Stimulated activated CD8-positive, alpha-beta memory T cell treated with anti-CD3 and anti-CD28 coated beads, Interleukin-12 subunit alpha, Interleukin-12 subunit beta, amount 100 ng/mL, for 1 hour (primary cell): Measurements from ENCODE around the gene ADGRG4.
"Not testable (repeated sequence)": the region's sequence is repeated elsewhere in the genome, so short reads cannot be mapped to it uniquely, and the experiment has no call there.

Source experiments
- DNase-seq: peaks from one replicate; pipeline ENCODE4 v3.0.0-alpha.2; 2020; ENCODE audit warnings: low read depth

Gene ADGRG4

DNA sequence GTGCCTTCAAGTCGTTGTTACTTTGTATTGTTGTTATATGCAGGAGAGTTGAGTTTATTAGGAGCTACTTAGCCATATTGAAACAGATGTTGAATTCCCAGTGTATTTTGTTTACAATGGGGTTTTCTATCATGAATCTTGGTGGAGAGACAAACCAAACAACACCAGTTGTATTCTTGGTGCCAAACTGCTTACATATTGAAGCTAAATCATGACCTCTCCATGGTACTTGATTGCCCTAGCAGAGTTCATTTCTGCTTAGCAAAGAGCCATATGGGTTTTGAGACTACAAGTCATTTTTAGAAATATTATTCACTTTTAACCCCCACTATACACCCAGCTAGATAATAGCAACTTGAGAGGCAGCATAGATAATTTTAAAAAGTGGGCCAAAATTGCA, 85.4 kb downstream of the ADGRG4 start:
- DNase-seq = no peak

DNA sequence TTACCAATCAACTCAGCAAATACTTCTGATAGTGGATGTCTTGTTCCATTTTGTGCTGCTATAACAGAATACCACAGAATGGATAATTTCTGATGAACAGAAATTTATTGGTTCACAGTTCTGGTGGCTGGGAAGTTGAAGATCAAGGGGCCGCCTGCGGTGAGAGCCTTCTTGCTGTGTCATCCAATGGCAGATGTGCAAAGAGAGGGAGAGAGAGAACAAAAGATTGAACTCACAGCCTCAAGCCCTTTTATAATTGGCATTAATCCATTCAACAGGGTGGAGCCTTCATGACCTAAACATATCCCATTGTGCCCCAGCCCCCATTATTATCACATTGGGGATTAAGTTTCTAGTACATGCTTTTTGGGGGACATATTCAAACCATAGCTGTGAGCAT, 86.1 kb downstream of the ADGRG4 start:
- DNase-seq = no peak

DNA sequence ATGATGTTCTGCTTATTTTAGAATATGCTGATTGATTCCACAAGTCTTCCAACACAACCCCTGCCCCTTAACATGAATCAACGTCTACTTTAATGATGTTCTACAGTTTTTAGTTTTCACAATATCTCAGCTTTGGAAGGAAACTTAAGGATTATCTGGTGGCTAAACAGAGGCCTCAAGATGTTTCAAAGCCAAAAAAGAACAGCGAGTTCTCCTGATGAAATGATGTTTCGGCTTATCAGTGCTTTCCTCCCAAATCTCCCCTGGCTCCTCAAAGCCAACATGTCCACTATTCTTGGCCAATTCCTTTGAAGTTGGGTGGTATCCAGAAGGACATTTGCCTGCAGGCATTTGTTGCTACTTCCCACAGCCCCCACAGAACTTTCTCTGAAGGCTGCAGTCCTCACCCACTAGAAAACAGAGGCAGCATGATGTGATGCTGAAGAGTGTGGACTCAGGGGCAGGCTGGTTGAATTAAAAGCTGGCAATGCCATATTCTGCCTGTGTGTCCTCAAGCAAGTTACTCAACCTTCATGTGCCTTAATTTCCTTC, 87.3 kb downstream of the ADGRG4 start:
- DNase-seq = no peak

DNA sequence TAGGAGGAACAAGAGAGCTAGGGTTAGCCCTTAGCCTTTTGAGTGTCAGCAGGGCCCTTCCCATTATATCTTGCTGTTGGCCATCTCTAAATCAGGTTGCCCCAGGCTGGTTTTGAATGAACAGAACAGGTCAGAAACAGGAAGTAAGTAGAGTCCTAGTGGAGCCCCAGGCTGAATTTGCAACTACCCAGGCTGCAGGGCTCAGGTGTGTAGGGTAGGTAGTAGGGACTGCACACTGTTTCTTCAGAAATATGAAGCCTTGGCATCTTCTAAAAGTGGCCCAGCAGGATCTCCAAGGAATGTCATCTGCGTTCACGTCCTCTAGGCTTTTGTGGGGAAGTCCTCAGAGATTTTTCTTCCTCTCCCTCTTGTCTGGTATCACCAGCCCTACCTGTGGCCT, 90.2 kb downstream of the ADGRG4 start:
- DNase-seq = no peak

GRCh38 chrX:136395271-136395670, 94.5 kb downstream of the ADGRG4 start:
- no peak for DNase-seq

- DNase-seq = no peak
Observed at GRCh38 chrX:136397001-136397400, 96.2 kb downstream of the ADGRG4 start.

DNA sequence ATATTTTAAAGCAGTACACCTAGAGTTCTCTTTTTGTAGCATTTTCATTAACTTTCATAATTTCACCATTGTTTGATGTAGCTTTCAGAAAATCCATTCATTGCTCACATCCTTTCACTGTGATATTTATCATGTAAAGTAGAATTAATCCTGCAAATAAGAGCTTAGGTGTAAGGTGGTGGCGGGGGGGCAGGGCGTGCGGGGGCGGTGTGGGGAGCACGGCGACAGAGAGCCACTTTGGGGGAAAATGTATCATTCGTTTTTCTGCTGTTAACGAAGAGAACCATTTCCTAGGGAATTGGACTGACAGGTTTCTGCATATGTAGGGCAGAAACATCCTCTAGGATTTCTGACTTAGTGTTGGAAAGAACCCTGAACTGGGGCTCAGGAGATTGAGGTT, 104.4 kb downstream of the ADGRG4 start:
- no peak for DNase-seq

DNA sequence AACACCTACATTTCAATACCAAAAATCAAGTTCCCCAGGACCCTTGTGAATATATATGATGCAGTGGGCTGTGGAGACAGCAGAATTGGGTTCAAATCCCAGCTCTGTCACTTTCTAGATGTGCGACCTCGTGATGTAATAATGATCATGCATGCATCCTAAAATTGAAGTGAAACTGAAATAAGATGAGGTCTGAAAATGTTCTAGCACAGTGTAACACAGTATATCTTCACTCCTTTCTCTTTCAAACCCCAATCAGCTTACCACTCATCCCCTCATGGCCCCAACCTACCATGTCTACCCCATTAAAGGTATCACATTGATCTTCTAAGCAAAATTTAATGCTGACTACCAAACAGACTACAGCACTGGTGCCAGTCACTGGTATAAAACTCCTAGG, 117.0 kb downstream of the ADGRG4 start:
- DNase-seq = no peak

DNA sequence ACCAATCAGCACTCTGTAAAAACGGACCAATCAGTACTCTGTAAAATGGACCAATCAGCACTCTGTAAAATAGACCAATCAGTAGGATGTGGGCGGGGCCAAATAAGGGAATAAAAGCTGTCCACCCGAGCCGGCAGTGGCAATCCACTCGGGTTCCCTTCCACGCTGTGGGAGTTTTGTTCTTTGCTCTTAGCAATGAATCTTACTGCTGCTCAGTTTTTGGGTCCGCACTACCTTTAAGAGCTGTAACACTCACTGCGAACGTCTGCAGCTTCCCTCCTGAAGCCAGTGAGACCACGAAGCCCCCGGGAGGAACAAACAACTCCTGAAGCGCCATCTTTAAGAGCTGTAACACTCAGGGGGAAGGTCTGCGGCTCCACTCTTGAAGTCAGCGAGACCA, 120.6 kb downstream of the ADGRG4 start:
- no peak for DNase-seq

DNA sequence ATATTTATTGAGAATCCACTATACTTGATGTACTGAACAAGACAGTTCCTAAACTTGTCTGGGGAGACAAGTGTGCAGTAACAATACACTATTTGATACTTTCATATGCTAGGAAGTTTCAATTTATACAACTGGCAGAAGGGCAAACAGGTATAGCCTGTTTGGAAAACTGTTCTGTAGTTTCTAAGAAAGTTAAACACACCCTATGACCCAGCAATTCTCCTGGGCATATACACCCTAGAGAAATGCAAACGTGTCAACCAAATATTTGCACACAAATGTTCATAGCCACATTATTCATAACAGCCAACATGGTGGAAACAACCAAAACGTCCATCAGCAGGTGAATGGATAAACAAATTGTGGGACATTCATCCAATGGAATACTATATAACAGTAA, 123.0 kb downstream of the ADGRG4 start:
- no peak for DNase-seq

GRCh38 chrX:136425996-136426395, 125.2 kb downstream of the ADGRG4 start:
- no peak for DNase-seq

- DNase-seq = no peak
Observed at GRCh38 chrX:136431625-136432024, 130.9 kb downstream of the ADGRG4 start.

DNA sequence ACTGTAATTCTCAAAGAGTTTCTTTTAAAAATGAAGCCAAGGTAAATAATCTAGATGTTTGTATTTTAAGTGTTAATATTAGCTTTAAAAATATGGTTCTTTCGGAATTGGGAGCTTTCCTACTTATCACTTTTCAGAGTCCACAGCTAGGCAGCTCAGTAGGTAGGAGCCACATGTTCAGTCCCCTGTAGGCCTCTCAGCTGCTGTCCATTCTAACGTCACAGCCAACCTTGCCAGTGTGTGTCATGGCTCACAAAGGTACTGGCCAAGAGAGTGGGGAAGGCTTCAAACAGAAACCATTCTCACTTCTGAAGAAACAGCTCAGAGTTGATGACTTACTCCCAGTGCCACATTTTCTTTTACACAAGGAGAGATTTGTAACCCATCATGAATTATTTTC, 137.0 kb downstream of the ADGRG4 start:
- no peak for DNase-seq

- no peak for DNase-seq
Observed at GRCh38 chrX:136438192-136438591, 137.4 kb downstream of the ADGRG4 start.

DNA sequence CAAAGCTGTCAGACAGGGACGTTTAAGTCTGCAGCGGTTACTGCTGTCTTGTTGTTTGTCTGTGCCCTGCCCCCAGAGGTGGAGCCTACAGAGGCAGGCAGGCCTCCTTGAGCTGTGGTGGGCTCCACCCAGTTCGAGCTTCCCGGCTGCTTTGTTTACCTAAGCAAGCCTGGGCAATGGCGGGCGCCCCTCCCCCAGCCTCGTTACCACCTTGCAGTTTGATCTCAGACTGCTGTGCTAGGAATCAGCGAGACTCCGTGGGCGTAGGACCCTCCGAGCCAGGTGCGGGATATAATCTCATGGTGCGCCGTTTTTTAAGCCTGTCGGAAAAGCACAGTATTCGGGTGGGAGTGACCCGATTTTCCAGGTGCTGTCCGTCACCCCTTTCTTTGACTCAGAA, 144.9 kb downstream of the ADGRG4 start:
- DNase-seq = not testable (repeated sequence)

GRCh38 chrX:136446208-136446607, 145.4 kb downstream of the ADGRG4 start:
- no peak for DNase-seq

- DNase-seq = no peak
Observed at GRCh38 chrX:136447308-136447707, 146.5 kb downstream of the ADGRG4 start.

DNA sequence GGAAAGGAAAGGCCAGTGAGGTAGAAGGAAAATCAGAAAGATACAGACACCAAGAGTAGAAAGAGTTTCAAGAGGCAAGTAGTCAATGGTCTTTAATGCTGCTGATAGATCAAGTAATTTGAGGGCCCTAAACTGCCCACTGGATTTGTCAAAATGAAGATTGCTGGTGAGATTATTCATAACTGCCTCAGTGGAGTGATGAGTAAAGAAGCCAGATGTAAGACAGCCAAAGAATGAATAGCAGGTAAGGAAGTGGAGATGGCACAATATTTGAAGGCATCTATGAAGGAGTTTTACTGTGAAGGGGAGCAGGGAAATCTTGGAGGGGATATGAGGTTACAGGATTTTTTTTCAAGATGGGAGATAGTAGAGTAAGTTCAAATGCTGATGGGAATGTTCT, 147.2 kb downstream of the ADGRG4 start:
- DNase-seq = no peak

GRCh38 chrX:136450050-136450830, 149.5 kb downstream of the ADGRG4 start:
- DNase-seq = no peak

GRCh38 chrX:136452614-136453013, 151.9 kb downstream of the ADGRG4 start:
- DNase-seq = no peak

DNA sequence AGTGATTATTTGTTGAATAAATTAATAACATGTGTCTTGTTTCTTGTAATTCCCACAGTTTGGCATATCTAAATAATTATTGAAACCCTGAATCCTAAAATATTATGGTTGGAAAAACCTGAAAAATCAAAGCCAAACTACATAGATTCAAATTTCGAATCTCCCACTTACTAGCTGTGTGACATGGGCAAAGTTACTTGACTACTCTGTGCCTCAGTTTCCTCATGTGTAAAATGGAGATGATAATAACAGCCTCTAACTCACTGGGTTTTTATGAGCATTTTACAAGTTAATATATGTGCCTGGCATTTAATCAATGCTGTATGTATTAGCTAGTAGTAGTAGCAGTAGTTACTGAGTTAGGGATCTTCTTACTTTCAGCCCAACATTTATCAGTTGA, 152.4 kb downstream of the ADGRG4 start:
- DNase-seq = no peak

- DNase-seq = no peak
Observed at GRCh38 chrX:136453771-136454170, 153.0 kb downstream of the ADGRG4 start.

- no peak for DNase-seq
Observed at GRCh38 chrX:136456133-136456532, 155.4 kb downstream of the ADGRG4 start.

DNA sequence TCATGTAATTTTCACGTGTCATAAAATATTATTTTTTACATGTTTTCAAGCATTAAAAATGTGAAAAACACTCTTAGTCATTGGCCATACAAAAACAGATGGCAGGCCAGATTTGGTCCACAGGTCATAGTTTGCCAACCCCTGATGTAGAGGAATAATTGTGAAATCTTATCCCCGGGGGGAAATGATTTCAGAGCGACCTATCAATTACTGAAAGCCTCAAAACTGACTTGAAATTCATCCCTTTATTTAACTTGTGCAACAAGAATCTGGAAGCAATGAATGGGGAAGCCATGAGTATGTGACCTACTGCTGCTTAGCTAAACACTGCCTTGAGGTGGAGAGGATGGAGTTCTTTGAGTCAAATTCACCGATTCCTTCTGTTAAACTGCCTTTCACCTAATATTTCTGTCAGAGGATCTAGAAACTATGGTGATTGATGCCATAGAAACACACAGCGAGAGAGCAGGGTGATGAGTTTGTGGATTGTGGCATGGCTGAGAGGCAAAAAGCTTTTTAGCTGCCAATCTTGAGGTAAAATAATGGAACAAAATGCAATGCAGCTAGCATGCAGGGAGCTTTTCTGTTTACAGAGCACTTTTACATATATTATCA, 156.6 kb downstream of the ADGRG4 start:
- DNase-seq = no peak
